GM21737 (cell line): ENCODE data around the gene GALNTL6.

ENCODE experiments used
- ATAC-seq: cut with Tn5 transposase; IDR thresholded peaks from one replicate; pipeline ENCODE4 v1.9.1; 2021; ENCODE audit warnings: mild to moderate bottlenecking, moderate library complexity; ENCODE audit not compliant: unreplicated experiment

The GALNTL6 gene

DNA sequence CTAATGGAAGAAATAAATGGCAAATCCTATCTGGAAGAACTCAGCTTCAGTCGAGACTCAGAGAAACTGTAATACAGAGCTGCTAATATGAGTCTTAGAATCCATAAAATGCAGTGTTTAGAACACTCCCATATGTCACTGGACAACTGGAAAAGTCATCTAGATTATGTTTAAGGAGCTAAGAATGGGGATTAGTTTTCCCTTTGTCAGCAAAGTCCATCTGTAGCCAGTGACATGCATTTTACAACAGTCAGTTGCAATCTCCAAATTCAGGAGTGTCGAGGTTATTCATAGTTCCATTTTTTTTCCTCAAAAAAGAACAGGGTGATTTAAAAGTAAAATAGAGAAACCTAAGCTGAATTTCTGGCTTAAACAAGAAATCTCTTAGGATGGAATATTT, 838.8 kb downstream of the GALNTL6 start:
- no peak for ATAC-seq

DNA sequence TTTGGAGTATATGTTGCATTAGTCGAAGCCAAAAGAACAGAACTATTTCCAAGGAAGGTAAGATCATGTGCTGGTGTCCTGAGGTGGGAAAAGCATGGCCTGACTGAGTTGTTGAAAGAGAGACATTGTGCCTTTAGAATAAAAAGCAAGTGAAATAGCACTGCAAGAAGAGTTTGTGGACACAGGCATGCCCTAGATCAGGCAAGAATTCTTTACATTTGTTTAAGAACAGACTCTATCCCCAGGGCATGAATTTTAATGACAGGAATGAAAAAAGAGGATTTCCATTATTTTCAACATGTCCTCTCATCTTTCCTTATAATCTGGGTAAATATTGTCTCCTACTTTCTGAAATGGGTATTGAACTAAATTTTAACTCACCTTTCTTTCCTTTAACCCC, 839.2 kb downstream of the GALNTL6 start:
- no peak for ATAC-seq

DNA sequence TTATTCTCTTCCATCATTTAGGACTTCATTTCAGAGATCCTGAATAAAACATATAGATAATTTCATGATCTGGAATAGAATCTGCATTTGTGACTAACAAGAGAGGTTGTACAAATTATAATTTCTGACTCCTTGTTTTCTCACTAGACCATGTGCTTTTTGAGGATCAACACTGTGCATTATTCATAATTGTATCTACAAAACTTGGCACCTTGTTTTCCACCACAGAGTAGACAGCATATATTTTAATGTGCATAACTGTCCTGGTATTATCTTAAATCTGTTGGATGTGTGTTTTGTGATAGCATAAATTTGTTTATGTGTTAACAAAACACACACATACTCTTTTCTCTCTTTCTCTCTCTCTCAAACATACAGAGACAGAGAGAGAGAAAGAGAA, 840.5 kb downstream of the GALNTL6 start:
- no peak for ATAC-seq

DNA sequence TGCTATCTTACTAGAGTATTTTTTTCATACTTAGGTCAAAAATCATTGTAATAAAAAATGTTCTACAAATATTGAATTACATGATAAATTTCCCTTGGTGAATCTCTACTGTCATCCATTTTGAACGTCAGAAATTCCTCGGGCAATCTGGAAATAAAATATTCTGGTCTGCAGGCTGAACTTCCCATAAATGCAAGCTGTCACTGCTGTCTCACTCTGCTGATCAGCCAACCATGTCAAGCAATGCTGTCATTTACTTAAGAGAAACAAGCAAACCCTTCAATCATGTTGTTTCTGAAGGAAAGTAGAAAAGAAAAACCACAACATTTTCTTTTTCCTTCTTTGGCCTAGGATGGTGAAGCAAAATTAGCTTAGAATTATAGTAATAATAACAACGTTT, 841.3 kb downstream of the GALNTL6 start:
- no peak for ATAC-seq

DNA sequence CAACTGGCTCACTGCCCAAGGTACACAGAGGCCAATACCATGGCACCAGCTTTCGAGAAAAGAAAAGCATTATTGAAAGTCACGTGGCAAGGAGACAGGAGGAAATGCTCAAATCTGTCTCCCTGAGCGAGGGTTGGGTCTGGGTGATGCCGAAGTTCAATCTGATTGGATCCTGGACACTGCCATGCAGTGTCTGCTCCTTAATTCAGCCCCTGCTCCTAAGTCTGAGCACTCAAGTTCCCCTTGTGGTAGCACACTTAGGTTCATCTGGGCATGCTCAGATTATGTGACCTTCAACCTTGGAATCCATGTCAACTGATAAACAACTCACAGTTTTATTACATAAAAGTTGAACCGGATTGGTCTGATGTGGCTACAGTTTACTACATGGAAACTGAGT, 842.9 kb downstream of the GALNTL6 start:
- ATAC-seq = no peak

DNA sequence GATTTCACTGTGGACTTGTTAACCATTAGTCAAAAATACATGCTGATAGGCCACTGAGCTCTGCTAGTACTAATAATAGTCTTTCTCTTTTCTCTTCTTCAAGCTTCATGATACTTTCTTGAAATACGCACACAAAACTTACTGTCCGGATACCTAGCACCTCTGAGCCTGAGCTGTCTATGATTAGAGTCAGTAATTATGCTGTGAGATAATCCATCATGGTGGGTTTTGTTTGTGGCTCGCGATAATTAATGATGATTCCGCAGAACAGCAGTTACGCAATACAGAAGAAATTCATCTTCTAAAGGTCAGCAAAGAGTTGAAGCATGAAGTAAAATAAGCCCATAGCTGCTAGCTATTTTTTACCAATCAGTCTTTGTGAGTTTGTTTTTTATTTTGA, 843.9 kb downstream of the GALNTL6 start:
- ATAC-seq = no peak

DNA sequence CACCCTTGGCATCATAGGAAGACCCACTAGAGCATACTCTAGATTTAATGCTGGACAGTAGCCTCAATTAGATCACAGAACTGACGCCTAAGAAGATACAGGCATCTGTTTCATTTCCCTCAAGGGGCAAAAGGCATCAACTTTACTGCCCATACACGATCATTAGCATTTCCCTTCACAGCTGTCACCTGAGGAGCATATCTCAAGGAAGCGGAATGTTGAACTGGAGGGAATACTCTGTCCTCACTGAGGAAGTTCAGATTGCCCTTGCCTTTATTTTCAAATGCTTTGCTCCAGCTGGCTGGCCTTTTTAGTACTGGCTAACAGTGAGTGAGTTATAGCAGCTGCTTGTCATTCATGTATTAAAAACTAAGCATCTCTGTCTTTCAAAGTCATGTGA, 847.0 kb downstream of the GALNTL6 start:
- no peak for ATAC-seq

DNA sequence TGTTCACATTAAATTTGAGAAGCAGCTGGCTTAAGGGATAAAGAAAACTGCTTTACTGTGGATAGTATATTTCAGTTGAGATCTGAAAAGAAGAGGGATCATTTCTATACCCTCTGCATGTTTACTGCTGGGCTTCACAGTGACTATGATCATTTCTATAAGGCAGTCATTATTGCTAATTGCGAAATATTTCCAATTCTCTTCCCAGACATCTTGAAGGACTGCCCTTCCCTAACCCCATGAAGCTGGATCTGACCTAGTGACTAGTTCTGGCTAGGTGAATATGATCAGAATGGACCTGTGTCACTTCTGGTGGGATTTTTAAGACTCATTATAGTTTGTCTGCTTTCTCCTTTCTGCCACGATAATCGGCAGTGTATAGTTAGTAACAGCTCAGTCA, 848.9 kb downstream of the GALNTL6 start:
- ATAC-seq = no peak

DNA sequence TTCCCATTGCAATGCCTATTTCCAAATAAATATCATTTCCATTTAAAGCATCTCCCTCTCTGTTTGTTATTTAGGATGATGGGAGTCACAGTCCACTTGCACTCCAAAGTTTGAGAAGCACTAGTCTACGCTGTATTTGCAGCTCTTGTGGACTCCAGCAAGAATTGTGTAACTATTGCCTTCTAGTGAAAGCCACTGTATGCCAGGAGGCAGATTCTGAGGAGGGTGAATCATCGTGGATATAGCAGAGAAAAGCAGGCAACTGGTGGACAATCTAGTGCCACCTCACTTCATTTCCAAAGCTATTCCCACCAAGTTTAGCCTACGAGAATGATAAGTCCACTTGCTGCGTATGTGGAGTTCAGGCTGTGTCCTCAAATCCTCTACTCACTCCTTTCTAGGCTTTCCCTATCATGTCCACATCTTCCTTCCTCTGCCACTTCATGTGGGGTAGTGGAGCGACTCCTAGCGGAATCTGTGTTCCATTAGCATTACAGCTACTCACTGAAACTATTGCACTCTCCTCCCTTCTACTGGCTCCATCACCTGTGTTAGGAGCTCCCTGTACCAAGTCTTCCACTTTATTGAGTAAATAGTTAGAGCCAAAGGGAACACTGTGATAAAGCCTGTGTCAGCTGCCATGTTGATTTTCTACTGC, 853.6 kb downstream of the GALNTL6 start:
- ATAC-seq = no peak

DNA sequence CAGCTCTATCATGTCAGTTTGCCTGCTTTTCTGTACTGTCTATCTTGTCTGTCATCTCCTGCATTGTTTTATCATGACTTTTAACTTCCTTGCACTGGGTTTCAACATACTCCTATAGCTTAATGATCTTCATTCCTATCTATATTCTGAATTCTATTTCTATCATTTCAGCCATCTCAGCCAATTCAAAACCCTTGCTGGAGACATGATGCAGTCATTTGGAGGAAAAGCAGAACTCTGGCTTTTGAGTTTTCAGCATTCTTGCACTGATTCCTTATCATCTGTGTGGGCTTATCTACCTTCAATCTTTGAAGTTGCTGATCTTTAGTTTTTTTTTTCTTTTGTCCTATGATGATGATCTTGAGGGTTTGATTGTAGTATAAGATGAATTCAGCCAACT, 861.6 kb downstream of the GALNTL6 start:
- ATAC-seq = no peak

DNA sequence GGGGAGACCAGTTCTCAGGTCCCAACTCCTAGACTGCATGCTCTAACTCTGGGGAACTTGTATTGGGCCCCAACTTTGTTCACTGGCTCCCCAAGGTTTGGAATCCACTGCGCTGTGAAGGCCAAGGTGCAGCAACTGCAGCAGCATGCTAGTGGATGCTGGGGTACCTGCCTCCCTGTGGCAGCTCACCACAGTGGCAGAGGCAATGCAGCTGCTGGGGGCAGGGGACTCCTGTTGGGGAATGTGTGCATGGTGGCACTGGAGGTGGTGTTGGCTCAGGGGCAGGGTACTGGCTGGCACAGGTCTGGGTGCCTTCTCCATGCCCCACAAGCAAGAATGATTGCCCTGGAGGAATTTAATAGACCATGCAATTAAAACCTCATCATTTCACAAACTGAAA, 862.0 kb downstream of the GALNTL6 start:
- no peak for ATAC-seq

DNA sequence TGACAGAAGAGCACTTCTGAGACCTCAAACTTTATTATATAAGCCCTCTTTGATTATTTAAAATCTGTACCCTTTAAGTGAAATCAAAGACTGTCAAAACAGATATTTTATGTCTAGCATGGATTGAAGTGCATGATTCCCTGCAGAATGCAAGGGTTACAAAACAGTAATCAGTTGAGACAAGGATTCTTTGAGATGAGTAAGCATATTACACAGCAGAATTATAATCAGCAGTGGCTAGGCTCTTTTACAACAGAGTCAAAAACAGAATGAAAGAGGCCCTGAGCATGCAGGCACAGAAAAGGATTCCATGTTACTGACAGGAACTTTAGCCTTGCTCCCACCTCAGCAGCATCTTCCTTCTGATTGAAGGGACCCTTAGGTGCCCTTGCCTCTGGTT, 867.5 kb downstream of the GALNTL6 start:
- ATAC-seq = no peak

DNA sequence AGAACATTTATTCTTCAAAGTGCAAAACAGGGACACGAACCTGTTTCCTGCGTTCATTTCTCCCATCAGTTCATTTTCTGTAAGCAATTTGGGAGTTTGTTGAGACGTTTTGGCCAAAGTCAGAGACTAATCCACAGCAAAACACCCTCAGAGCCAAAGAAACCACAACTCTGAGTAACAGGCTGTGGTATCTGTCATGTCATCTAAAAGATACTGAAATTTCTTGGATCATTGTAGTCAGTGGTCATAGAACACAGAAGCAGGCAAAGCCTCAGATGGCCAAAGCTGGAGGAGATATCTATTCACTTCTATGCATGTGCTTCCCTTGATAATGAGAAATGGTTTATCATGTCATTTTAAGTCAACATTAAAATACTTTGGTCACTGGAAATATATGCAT, 869.8 kb downstream of the GALNTL6 start:
- ATAC-seq = no peak

DNA sequence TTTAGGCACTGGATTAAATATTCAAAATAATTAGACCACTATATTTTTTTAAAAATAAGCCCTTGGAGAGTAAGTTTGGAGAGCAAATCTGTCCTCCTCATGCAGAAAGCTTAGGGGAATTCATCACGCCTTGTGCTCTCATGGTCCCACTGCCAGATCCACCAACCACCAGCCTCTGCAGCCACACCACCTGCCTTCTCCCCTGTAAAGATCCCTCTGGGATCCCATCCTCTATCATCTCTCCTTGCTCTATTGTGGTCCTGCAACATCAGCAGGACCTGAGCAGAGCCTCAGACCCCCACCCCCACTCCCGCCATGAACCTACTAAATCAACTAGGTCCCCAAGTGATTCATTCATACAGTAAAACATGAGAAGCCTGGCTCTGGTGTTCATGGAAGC, 872.8 kb downstream of the GALNTL6 start:
- no peak for ATAC-seq

DNA sequence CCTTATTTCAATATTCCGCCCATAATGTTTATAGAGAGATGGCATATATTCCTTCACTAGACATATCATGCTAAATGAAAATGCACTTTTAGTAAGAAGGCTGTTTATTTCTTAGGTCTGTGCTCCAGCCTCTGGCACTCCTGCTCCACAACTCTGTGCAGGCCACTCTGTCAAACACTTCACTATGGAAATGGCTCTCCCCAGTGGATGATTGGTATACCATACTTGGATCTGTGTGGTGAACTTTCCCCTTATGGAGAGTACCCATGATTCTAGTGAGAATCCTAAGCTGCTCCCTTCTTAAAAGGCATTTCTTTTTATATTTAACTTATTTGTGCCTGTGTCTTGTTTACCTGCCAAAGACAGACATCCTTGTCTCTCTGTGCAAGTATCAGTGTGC, 875.3 kb downstream of the GALNTL6 start:
- ATAC-seq = no peak

DNA sequence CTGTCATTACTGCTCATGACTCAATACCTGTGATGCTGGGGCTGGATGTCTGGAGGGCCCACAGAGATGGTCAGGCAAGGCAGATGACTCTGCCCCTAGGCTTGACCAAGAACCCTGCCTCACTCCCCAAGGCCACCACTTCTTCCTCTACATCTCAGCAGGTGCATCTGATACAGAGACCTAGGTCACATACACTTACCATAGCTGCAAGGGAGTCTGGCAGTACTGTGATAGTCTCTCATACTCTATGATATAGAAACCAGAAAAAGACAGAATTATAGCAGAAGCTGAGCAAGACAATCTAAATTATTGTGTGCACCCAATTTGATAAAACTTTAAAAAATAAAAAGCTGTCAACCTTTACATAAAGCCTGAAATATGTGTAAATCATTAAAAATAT, 878.3 kb downstream of the GALNTL6 start:
- no peak for ATAC-seq

DNA sequence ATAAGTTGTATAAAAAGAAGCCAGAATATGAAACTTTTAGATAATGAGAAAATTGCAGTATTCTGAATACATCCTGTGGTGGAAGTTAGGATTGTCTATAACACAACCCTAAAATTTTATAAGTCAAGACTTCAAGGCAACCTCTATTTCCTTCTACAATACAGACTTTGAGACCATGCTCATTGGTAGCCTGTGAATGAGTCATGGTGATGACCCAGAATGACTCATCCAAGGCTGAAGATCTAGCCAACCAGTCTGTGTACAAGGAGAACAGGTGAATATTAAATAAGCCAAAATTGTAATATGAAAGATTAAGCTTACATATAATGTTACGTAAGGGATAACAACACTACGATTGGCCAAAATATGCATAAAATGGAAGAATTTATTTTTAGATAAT, 879.5 kb downstream of the GALNTL6 start:
- ATAC-seq = no peak

DNA sequence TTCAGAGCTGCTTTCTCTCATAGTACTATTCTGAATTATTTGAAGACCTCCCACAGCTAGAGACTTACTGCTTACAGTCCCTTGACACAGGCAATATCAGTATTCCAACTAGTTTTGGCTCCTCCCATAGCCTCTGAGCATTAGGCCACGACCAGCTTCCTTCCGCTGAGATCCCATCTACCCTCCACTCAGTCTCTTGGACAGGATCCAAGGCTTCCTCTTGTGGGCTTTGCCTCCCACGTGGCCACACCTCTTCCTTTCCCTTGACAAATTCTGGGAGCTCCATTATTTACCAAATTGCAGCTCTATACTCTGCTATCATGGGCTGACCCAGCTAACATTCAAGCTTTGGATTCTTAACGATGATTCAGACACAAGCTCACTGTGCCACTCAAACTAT, 885.1 kb downstream of the GALNTL6 start:
- no peak for ATAC-seq

DNA sequence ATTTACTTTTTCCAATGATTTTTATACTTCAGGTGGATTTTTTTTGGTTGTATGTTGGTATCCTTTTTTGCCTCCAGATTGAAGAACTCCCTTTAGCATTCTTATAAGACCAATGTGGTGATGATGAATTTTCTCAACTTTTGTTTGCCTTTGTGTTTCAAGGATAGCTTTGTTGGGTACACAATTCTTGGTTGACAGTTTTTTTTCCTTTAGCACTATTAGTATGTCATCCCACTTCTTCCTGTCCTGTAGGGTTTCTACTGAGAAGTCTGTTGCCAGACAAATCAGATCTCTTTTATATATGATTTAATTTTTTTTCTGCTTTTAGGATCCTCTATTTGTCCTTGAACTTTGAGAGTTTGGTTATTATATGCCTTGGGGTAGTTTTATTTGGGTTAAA, 892.4 kb downstream of the GALNTL6 start:
- no peak for ATAC-seq

DNA sequence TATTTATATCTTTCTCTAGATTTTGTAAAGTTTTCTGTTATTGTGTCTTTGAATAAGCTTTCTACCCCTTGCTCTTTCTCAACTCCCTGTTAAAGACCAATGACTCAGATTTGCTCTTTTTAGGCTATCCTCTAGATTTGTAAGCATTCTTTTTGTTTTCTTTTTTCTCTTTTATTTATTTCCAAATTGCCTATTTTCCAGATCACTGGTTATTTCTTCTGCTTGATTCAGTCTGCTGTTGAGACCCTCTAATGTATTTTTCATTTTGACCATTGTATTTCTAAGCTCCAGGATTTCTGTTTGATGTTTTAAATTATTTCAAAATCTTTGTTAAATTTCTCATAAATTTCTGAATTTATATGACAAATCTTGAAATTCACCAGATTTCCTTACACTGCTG, 892.8 kb downstream of the GALNTL6 start:
- ATAC-seq = no peak

DNA sequence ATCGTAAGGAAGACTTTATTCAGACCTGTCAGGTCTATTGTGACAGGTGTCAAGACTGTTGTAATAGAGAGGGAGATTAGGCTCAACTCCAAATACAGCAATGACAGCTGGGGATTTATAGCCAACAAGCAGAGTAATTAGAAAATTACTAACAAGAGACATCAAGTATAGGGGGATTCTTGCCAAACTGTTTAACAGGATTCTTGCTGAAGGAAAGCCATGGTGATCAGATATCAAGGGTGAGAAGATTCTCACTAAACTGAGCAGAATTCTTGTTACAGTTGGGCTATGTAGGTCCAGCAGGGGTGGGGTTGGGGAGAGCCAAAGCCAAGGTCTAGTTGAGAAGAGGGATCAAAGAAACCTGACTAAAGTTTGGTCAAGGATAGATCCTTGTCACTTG, 894.4 kb downstream of the GALNTL6 start:
- no peak for ATAC-seq

DNA sequence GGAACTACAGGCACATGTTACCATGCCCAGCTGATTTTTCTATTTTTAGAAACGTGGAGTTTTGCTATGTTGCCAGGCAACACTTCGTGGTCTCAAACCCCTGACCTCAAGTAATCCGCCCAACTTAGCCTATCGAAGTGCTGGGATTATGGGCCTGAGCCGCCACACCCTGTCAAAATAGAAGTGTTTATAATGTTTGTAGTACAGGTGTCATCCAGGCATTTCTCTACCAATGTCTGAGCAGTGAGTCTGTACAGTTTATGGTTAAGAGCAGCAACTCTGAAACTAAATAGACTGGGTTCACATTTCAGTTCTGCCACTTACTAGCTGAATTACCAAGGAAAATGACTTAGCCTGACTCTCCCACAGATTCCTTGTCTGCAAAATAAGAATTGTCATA, 895.0 kb downstream of the GALNTL6 start:
- no peak for ATAC-seq

DNA sequence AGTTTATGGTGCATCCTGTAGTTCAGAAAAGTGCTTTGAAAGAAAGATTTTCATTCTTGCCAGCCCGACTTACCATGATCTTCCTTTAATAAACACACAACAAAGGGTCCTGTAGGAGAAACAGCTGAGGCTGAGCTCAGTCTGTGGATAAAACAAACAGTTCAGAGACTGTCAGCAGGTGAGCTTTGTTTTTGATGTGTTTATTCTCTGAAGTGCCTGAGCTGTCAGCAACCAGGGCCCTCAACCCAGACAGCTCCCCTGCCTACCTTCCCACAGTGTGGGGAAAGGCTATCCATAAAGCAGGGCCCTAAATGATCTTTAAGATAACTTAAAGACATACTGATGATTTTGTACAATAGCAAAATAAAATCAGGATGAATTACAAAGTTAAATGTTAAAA, 896.2 kb downstream of the GALNTL6 start:
- no peak for ATAC-seq

DNA sequence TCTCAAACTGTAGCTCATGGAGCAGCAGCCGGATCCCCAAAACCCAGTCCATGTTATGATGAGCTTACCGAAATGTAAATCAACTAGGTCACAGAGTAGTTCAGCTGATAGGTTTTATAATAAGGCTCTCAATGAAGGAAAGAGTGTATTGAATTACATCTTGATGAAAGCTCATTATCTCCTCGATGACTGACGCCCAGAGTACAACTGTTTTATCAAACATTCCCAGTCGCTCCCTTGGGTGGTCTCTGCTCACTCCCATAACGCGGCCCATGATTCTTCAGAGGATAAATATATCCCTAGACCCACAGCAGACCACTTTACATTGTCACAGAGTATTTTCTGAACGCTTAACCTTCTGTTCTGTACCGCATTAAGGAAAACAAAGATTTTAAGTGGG, 903.1 kb downstream of the GALNTL6 start:
- no peak for ATAC-seq
